Fibroblast of lung (primary cell): Measurements from ENCODE around the gene CDC42SE1. TPM values are rescaled to one million over a fixed set of nuclear protein-coding genes. Genes with fewer than 3 reads are reported as not detected.

Source experiments
- DNase-seq, 2 donors: peaks; one replicate each; pipeline versions ENCODE4 v3.0.0 to v3.0.0-alpha.2; 2010; ENCODE audit warnings: low read depth in 2 of 2
- H2AFZ ChIP-seq: 2 replicates; pipeline ENCODE4 v1.5.1; 2012; ENCODE audit warnings: low read length, control low read depth, inconsistent platforms
- H3K27ac ChIP-seq: 2 replicates; pipeline ENCODE4 v1.5.1; 2011; ENCODE audit warnings: low read length, control low read depth; ENCODE audit not compliant: insufficient read depth
- H3K27me3 ChIP-seq: 2 replicates; pipeline ENCODE4 v1.5.1; 2011; ENCODE audit warnings: mild to moderate bottlenecking, low read length; ENCODE audit not compliant: control insufficient read depth, insufficient read depth
- H3K36me3 ChIP-seq: 2 replicates; pipeline ENCODE4 v1.5.1; 2011; ENCODE audit warnings: low read length; ENCODE audit not compliant: control insufficient read depth, insufficient read depth
- H3K4me1 ChIP-seq: 2 replicates; pipeline ENCODE4 v1.5.1; 2011; ENCODE audit warnings: low read length; ENCODE audit not compliant: control insufficient read depth, insufficient read depth; ENCODE audit errors: extremely low read depth
- H3K4me2 ChIP-seq: 2 replicates; pipeline ENCODE4 v1.5.1; 2011; ENCODE audit warnings: low read length, control low read depth; ENCODE audit not compliant: insufficient read depth; ENCODE audit errors: extremely low read depth
- H3K4me3 ChIP-seq, 4 experiments: fragments of 200-600 bp in 1 of 4; sonication (generic) in 1 of 4; replicated peaks in 1 of 4; 2 replicates each; pipeline ENCODE4 v1.5.1; 2011 to 2016; ENCODE audit warnings: low read length in 4 of 4, low read depth in 3 of 4, mild to moderate bottlenecking in 3 of 4, control low read depth in 2 of 4, inconsistent platforms in 1 of 4, mixed read lengths in 1 of 4; ENCODE audit not compliant: insufficient read depth in 1 of 4; ENCODE audit errors: control extremely low read depth in 1 of 4
- H3K79me2 ChIP-seq: 2 replicates; pipeline ENCODE4 v1.5.1; 2012; ENCODE audit warnings: mild to moderate bottlenecking, low read length, inconsistent platforms; ENCODE audit not compliant: control insufficient read depth, insufficient read depth
- H3K9ac ChIP-seq: 2 replicates; pipeline ENCODE4 v1.5.1; 2011; ENCODE audit warnings: mild to moderate bottlenecking, low read length, control low read depth; ENCODE audit not compliant: insufficient read depth
- H3K9me3 ChIP-seq: 2 replicates; pipeline ENCODE4 v1.5.1; 2012; ENCODE audit warnings: low read depth, low read length; ENCODE audit not compliant: control insufficient read depth, insufficient read depth
- H4K20me1 ChIP-seq: 2 replicates; pipeline ENCODE4 v1.5.1; 2011; ENCODE audit warnings: low read length; ENCODE audit not compliant: control insufficient read depth, insufficient read depth; ENCODE audit errors: extremely low read depth
- EZH2 ChIP-seq: IDR thresholded peaks from 2 replicates; pipeline ENCODE4 v1.5.1; 2012; ENCODE audit warnings: low read length, control low read depth, mild to moderate bottlenecking; ENCODE audit errors: missing control alignments
- polyA plus RNA-seq, 2 donors: library from polyadenylated mRNA; depleted of rRNA in 1 of 2; stranded (reverse) in 1 of 2; unstranded in 1 of 2; fragments of >200 nt; gene quantifications; 2 replicates each; pipeline ENCODE4 v1.2.1, GENCODE V29; 2011 to 2012; ENCODE audit warnings: missing spikeins in 1 of 2
- total RNA-seq: library from RNA; depleted of rRNA; stranded (reverse); fragments of >200 nt; gene quantifications from 2 replicates; pipeline ENCODE4 v1.2.1, GENCODE V29; 2014
- TF ChIP-seq, protein P1 (sequence below), 2 donors: IDR thresholded peaks in 1 of 2; conservative IDR thresholded peaks in 1 of 2; 1 replicate in 1 of 2; 2 replicates in 1 of 2; pipeline ENCODE4 v1.5.1; 2011 to 2012; ENCODE audit warnings: low read length in 2 of 2, control low read depth in 1 of 2, inconsistent platforms in 1 of 2, low read depth in 1 of 2, mild to moderate bottlenecking in 1 of 2

The CDC42SE1 gene
- total and polyA plus RNA-seq, 2 donors (not counting 1 experiment from before 2014, with no cell fraction given): 36.5 to 49.9 TPM

DNA sequence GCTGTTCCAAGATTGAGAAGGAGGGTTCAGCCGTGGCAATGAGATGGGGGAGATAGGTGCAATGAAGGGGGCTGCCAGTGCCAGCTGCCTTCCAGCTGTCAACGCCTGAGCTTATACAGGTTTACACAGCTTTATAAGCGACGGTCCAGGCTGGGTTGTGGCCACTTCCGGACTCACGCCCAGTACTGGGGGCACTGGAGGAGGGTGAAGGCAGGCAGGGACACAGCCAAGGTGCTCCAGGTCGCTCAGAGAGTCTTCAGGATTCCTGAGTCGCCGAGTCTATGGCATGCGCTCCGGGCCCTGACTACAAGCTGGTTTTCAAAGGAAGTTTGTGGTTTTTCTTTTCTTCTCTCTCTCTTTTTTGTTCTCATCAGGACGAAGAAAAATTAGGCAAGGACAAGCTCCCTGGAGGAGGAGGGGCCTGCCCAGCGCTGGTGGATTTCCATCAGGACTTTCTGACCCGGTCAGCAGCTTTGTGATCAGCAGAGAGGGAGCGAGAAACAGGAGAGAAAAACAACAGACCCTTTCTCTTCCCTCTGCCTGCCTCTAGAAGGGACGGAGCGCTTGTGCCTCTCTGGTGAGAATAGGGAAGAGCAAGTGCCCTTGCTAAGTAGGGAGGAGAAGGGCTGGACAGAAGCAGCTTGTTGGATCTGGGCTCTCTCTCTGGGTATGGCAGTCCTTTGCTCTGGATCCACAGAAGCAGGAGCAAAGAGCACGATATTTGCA is 52.9 kb downstream of the CDC42SE1 start, which contains the start of gene MINDY1:
TSS of gene MINDY1 (minus strand) at position 576 of the 726 bp plus-strand sequence. CDS start 4,285 bp downstream, outside the sequence.
- Histone ChIP-seq H3K9ac (peak within 1 kb of the TSS; percentile 56), H4K20me1 (no peaks in the 10 kb centered on the region), H3K4me1 (peaks cover 14% of the 10 kb centered on the region), H3K9me3 (no peaks in the 10 kb centered on the region), H3K36me3 (no peaks in the 10 kb centered on the region), H3K4me3 (peak within 1 kb of the TSS; percentile 64 to 94 (median 72)), H2AFZ (peak within 1 kb of the TSS; percentile 84), H3K4me2 (peak within 1 kb of the TSS; percentile 99), H3K27me3 (no peaks in the 10 kb centered on the region), H3K79me2 (peaks cover 3% of the 10 kb centered on the region), H3K27ac (peak within 1 kb of the TSS; percentile 94)
- peak; percentile 86 to 89 for DNase-seq
- TF ChIP-seq, protein P1, sequence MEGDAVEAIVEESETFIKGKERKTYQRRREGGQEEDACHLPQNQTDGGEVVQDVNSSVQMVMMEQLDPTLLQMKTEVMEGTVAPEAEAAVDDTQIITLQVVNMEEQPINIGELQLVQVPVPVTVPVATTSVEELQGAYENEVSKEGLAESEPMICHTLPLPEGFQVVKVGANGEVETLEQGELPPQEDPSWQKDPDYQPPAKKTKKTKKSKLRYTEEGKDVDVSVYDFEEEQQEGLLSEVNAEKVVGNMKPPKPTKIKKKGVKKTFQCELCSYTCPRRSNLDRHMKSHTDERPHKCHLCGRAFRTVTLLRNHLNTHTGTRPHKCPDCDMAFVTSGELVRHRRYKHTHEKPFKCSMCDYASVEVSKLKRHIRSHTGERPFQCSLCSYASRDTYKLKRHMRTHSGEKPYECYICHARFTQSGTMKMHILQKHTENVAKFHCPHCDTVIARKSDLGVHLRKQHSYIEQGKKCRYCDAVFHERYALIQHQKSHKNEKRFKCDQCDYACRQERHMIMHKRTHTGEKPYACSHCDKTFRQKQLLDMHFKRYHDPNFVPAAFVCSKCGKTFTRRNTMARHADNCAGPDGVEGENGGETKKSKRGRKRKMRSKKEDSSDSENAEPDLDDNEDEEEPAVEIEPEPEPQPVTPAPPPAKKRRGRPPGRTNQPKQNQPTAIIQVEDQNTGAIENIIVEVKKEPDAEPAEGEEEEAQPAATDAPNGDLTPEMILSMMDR (conservative IDR thresholded peaks at IDR 0.05 in 1 of 2, IDR thresholded peaks at IDR 0.05 in 1 of 2; ENCODE audit: low read depth in 1 of 2, low read length in 2 of 2): peak; percentile 56 to 70
- no peak for TF ChIP-seq EZH2

DNA sequence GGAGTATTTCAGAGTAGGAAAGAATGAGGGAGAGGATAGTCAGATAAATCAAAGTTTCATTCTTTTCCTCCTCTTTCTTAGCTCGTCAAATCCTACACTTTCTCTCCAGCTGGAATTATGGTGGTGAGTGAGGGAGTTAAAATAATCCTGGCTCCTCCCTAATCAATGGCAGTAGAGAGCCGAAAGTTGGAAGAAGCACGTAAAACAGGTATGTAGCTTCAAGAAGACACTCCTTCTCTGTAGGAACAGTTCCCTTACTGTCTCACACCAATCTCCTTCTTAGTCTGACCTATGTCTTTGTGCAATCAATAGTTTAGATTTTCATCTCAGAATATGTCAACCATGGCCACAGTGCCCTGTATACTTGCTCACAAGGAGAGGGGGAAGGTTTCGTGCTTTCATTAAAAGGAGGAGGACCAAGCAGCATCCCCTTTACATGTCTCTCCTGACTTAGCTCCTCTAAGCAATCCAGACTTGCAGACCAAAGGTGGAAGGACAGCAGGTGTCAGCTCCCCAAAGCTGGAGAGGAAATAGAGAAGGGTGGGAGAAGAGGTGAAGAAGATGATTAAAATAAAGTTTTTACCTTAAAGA is 53.6 kb downstream of the CDC42SE1 start:
- Histone ChIP-seq H3K36me3 (peaks cover 3% of the 10 kb centered on the region), H3K9me3 (no peaks in the 10 kb centered on the region), H2AFZ (peak overlapping the region; percentile 84), H4K20me1 (no peaks in the 10 kb centered on the region), H3K4me3 (peak overlapping the region; percentile 64 to 84 (median 72)), H3K4me2 (peak overlapping the region; percentile 99), H3K4me1 (peaks cover 14% of the 10 kb centered on the region), H3K79me2 (peaks cover 3% of the 10 kb centered on the region), H3K9ac (peak overlapping the region; percentile 56), H3K27ac (peak overlapping the region; percentile 94), H3K27me3 (no peaks in the 10 kb centered on the region)
- TF ChIP-seq, protein P1 (conservative IDR thresholded peaks at IDR 0.05 in 1 of 2, IDR thresholded peaks at IDR 0.05 in 1 of 2; ENCODE audit: low read depth in 1 of 2, low read length in 2 of 2): no peak
- no peak for TF ChIP-seq EZH2
- no peak for DNase-seq

DNA sequence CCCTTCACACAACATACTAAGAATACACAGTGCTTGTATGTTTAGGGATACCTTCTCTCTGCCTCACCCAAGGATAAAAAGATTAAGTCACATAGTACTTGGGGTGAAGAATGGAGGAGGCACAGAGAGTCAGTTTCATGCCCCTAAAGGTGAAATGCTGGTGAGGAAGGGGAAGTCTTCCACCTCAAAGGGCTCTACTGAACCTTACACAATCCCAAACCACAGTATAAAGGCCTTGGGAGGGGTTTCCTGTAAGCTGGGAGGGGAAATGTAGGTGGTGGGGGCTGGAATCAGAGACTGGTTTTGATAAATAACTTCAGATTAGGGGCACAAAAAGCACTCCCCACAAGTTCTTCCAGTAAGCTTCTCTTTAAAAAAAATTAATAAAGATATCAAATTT is 56.2 kb downstream of the CDC42SE1 start:
- Histone ChIP-seq H3K4me2 (no peak overlapping the region), H3K4me1 (peaks cover 12% of the 10 kb centered on the region), H3K27ac (no peak overlapping the region), H3K4me3 (peak overlapping the region in 1 of 4 experiments; percentile 15), H3K27me3 (no peaks in the 10 kb centered on the region), H3K36me3 (peaks cover 3% of the 10 kb centered on the region), H3K79me2 (peaks cover 3% of the 10 kb centered on the region), H4K20me1 (no peaks in the 10 kb centered on the region), H2AFZ (no peak overlapping the region), H3K9ac (no peak overlapping the region), H3K9me3 (no peaks in the 10 kb centered on the region)
- TF ChIP-seq EZH2: no peak
- TF ChIP-seq, protein P1 (conservative IDR thresholded peaks at IDR 0.05 in 1 of 2, IDR thresholded peaks at IDR 0.05 in 1 of 2; ENCODE audit: low read depth in 1 of 2, low read length in 2 of 2): no peak
- DNase-seq: no peak
